ENCODE results near the gene DCLRE1B.

DCLRE1B gene

GRCh38 chr1:113886417-113887401 lies 18.4 kb upstream of the DCLRE1B start:
- DNase-seq (ENCODE audit: extremely low read depth, low read depth) = no peak
- TF ChIP-seq CTCF (IDR thresholded peaks at IDR 0.05; ENCODE audit: low read depth, low read length) = no peak

- DNase-seq (ENCODE audit: extremely low read depth, low read depth) = no peak
- TF ChIP-seq CTCF (IDR thresholded peaks at IDR 0.05; ENCODE audit: low read depth, low read length) = no peak
Observed at GRCh38 chr1:113887402-113888175, 17.5 kb upstream of the DCLRE1B start, which contains the start of gene BCL2L15. Gene BCL2L15, minus strand, starts transcription at chr1:113887581. Its CDS starts 206 bp downstream, at chr1:113887375.

DNA sequence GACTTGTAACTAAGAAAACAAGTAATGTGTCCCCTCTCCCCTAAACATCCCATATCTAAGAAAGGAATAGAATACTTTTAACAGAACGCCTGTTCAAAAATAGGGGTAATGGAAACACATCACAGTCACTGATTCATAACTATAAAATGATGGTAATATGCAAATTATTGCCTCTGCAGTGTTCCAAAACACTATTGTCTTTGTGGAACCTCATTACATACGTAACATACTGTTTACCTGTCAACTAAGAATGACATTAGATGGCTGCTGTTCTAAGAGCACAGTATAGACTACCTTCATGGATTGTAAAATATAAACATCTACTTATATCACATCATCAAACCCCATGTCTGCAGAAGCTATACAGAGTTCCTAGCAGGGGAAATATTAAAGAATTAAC lies 14.3 kb upstream of the DCLRE1B start:
- no peak for DNase-seq (ENCODE audit: extremely low read depth, low read depth)
- no peak for TF ChIP-seq CTCF (IDR thresholded peaks at IDR 0.05; ENCODE audit: low read depth, low read length)

GRCh38 chr1:113891631-113892220 lies 13.4 kb upstream of the DCLRE1B start:
- no peak for TF ChIP-seq CTCF (IDR thresholded peaks at IDR 0.05; ENCODE audit: low read depth, low read length)
- no peak for DNase-seq (ENCODE audit: extremely low read depth, low read depth)

DNA sequence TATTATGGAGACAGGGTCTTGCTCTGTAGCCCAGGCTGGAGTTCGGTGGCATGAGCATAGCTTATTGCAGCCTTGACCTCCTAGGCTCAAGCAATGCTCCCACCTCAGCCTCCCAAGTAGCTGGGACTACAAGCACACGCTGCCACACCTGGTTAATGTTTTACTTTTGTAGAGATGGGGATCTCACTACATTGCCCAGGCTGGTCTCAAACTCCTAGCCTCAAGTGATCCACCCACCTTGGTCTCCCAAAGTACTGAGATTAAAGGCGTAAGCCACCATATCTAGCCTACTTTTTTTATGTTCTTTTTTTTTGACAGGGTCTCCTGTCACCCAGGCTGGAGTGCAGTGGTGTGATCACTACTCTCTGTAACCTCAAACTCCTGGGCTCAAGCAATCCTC lies 11.9 kb upstream of the DCLRE1B start:
- no peak for TF ChIP-seq CTCF (IDR thresholded peaks at IDR 0.05; ENCODE audit: low read depth, low read length)
- no peak for DNase-seq (ENCODE audit: extremely low read depth, low read depth)

DNA sequence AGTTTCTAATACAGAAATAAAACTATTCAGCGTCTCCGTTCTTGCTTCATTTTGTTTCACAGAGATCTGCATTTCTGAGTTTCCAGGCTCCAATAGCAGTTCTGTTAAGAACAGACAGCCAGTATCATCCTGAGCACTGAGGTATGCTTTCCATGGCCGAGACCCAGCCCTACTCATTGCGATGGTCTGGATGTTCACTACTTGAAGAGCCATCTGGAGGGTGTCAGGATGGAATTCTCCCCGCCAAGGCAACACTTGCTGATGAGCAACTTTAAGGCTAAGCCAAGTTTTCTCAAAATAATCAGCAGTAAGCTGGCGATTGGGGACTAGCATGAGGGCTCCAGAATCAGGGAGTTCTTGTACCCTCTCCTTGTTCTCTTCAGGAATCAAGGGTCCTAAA lies 10.0 kb upstream of the DCLRE1B start:
- DNase-seq (ENCODE audit: extremely low read depth, low read depth) = no peak
- TF ChIP-seq CTCF (IDR thresholded peaks at IDR 0.05; ENCODE audit: low read depth, low read length) = no peak

Measured in AG09319 (cell line).